Putamen (tissue), 1 donor: ENCODE data around the gene LOXL3.
"Not testable (repeated sequence)": the region's sequence is repeated elsewhere in the genome, so short reads cannot be mapped to it uniquely, and the experiment has no call there.

Experiments used
- DNase-seq: peaks from one replicate; pipeline ENCODE4 v3.0.0-alpha.2; 2016; ENCODE audit warnings: low spot score

The LOXL3 gene

DNA sequence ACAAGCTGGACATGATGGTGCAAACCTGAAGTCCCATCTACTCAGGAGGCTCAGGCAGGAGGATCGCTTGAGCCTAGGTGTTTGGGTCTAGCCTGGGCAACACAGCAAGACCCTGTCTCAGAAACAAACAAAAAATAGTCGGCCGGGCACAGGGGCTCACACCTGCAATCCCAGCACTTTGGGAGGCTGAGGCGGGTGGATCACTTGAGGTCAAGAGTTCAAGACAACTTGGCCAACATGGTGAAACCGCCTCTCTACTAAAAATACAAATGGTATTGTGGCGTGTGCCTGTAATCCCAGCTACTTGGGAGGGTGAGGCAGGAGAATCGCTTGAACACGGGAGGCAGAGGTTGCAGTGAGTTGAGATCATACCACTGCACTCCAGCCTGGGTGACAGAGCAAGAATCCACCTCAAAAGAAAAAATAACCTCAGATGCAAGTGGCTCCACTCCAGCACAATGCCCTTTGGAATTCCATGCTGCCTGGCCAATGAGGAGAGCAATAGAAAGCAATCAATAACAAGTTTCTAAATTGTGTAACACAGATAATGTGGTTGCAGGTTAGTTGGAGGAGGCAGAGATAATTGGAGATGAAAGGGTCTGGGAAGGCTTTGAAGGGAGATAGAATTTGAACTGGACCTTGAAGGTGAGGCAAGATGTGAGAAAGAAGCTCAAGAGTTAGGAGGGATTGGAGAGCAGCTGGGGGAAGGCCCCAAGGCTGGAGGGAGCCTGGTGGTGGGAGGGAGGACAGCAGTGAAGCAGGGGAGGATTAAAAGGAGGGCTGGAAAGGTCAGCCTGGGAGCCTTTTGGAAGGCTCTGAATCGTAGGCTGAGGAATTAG, 64.9 kb downstream of the LOXL3 start:
- no peak for DNase-seq

DNA sequence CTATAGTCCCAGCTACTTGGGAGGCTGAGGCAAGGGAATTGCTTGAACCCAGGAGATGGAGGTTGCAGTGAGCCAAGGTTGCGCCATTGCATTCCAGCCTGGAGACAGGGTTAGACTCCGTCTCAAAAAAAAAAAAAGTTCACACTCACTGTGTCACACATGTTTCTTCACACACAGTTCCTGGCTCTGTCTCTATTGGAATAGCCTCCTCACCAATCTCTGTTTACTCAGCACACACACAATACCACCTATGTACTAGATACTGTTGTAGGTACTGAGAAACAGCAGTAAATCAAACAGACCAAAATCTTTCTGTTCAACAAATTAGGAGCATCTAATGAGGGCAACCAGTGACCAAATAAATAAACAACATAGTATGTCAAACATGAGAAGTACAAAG, 67.6 kb downstream of the LOXL3 start:
- no peak for DNase-seq

DNA sequence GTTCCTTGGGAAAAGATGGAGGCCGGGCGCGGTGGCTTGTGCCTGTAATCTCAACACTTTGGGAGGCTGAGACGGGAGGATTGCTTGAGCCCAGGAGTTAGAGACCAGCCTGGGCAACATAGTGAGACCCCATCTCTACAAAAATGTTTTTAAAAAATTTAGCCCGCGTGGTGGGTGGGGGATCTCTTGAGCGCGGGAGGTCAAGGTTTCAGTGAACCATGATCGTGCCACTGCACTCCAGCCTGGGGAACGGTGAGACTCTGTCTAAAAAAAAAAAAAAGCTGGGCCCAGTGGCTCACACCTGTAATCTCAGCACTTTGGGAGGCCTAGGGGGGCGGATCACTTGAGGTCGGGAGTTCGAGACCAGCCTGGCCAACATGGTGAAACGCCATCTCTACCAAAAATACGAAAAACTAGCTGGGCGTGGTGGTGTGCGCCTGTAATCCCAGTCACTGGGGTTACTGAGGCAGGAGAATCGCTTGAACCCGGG, 70.0 kb downstream of the LOXL3 start:
- DNase-seq, result not testable (repeated sequence)

DNA sequence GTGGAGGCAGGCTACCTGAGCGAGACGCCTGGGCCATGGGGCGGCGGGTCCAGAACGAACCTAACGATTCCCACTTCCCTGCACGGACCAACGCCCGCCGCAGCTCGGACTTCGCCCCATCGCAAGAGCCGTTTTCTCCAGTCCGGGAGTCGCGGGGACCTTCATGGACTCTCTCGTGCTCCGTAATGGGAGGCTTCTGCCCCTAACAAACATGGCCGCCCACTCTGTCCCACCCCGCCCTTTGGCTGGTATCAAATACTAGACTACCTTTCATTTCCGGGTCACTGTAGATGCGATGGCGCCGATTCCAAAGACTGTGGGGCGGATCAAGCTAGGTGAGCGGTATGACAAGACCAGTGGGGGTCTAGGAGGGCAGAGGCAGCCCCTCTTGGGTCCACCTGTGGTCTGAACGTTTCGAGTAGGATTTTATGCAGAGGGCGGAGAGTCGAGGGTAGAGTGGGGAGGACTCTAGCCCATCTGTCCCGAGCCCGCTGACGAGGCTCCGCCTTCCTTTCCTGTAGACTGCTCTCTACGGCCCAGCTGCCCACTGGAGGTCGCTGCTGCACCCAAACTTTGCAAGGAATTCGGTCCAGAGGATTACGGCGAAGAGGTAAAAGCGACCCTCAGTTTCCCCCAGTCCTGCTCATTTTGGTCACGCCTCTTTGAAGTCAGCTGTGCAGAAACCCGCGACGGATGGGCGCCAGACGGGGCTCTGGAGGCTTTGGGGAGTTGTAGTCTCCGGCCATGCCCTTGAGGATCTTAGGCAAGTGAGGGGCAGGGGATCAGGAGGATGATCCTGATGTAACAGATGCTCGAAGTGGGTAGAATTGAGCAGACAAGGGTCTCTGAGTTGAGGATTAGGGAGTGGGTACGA, 70.7 kb downstream of the LOXL3 start, which contains the start of the genes CCDC142 and TTC31:
Gene CCDC142, minus strand, starts transcription at position 198 of the 874 bp plus-strand sequence. Its CDS starts 161 bp downstream, at position 37.
Gene TTC31, plus strand, starts transcription at position 281 of the 874 bp plus-strand sequence. Its CDS starts 15 bp downstream, at position 296.
- DNase-seq, result peak; percentile 97
